IMR-90 (cell line): Measurements from ENCODE around the gene GSG1L. TPM values are rescaled to one million over a fixed set of nuclear protein-coding genes. Genes with fewer than 3 reads are reported as not detected.

Experiments used
- ATAC-seq: fragments of 200-7000 bp; cut with Tn5 transposase; 2 replicates; pipeline ENCODE4 v1.9.1; 2020; ENCODE audit warnings: low read depth, mild to moderate bottlenecking, moderate library complexity
- BruUV-seq: library from RNA; stranded (reverse); fragments of 400-500 nt; replicated peaks from 2 replicates; lab custom pipeline; 2021; lab: Mats Ljungman, UMichigan
- CTCF ChIA-PET: fragments of 300-600 bp; formaldehyde crosslinking; extraction: SDS; loops from one replicate; lab custom pipeline; 2021; ENCODE audit warnings: antibody characterized with exemption; lab: Yijun Ruan, JAX
- POLR2A ChIA-PET: fragments of 300-600 bp; sonication (Branson Sonifier 250); formaldehyde crosslinking; loops from one replicate; lab custom pipeline; 2022; ENCODE audit warnings: antibody characterized with exemption; ENCODE audit not compliant: unreplicated experiment; lab: Charles Lee
- DNase-seq: peaks from one replicate; pipeline ENCODE4 v3.0.0; 2013
- H2AFZ ChIP-seq: replicated peaks from 2 replicates; pipeline ENCODE3; 2013; ENCODE audit warnings: low read length, mild to moderate bottlenecking; ENCODE audit not compliant: poor library complexity
- H2AK5ac ChIP-seq: 2 replicates; pipeline ENCODE4 v1.6.1; 2013; ENCODE audit warnings: low read depth, low read length, inconsistent platforms
- H2AK9ac ChIP-seq: replicated peaks from 2 replicates; pipeline ENCODE3; 2013; ENCODE audit warnings: mild to moderate bottlenecking, low read depth, low read length, moderate library complexity; ENCODE audit not compliant: poor library complexity
- H2BK120ac ChIP-seq: 2 replicates; pipeline ENCODE4 v1.6.1; 2013; ENCODE audit warnings: low read depth, low read length, inconsistent platforms
- H2BK15ac ChIP-seq: 3 replicates; pipeline ENCODE4 v1.6.1; 2013; ENCODE audit warnings: low read depth, low read length, inconsistent platforms
- H2BK20ac ChIP-seq: 2 replicates; pipeline ENCODE4 v1.6.1; 2013; ENCODE audit warnings: low read depth, mild to moderate bottlenecking, inconsistent platforms, low read length, moderate library complexity
- H2BK5ac ChIP-seq: 2 replicates; pipeline ENCODE4 v1.6.1; 2013; ENCODE audit warnings: mild to moderate bottlenecking, low read depth, low read length, inconsistent platforms; ENCODE audit not compliant: poor library complexity, severe bottlenecking
- H3K14ac ChIP-seq: replicated peaks from 2 replicates; pipeline ENCODE4 v1.6.1; 2013; ENCODE audit warnings: low read depth, low read length, inconsistent platforms
- H3K18ac ChIP-seq: 2 replicates; pipeline ENCODE4 v1.6.1; 2013; ENCODE audit warnings: low read depth, low read length, control low read depth
- H3K23ac ChIP-seq: 2 replicates; pipeline ENCODE4 v1.6.1; 2013; ENCODE audit warnings: low read depth, low read length, inconsistent platforms
- H3K27ac ChIP-seq: 2 replicates; pipeline ENCODE4 v1.5.1; 2013; ENCODE audit warnings: mild to moderate bottlenecking, control low read depth, low read length; ENCODE audit not compliant: insufficient read depth
- H3K27me3 ChIP-seq: 2 replicates; pipeline ENCODE4 v1.6.1; 2013; ENCODE audit warnings: low read length; ENCODE audit not compliant: control insufficient read depth, insufficient read depth
- H3K36me3 ChIP-seq: 2 replicates; pipeline ENCODE4 v1.6.1; 2013; ENCODE audit warnings: low read length, mixed read lengths; ENCODE audit not compliant: control insufficient read depth, insufficient read depth
- H3K4ac ChIP-seq: 2 replicates; pipeline ENCODE4 v1.6.1; 2013; ENCODE audit warnings: low read depth, low read length, inconsistent platforms
- H3K4me1 ChIP-seq: 2 replicates; pipeline ENCODE4 v1.6.1; 2013; ENCODE audit warnings: low read length, mixed read lengths; ENCODE audit not compliant: control insufficient read depth, insufficient read depth
- H3K4me2 ChIP-seq: 2 replicates; pipeline ENCODE4 v1.6.1; 2013; ENCODE audit warnings: low read depth, mild to moderate bottlenecking, control low read depth, low read length, moderate library complexity
- H3K4me3 ChIP-seq: 2 replicates; pipeline ENCODE4 v1.5.1; 2013; ENCODE audit warnings: low read depth, mild to moderate bottlenecking, control low read depth, low read length, moderate library complexity; ENCODE audit not compliant: insufficient read depth
- H3K56ac ChIP-seq: 2 replicates; pipeline ENCODE4 v1.6.1; 2013; ENCODE audit warnings: low read length, inconsistent platforms; ENCODE audit not compliant: insufficient read depth; ENCODE audit errors: extremely low read depth
- H3K79me1 ChIP-seq, 2 experiments: 2 replicates each; pipeline ENCODE4 v1.6.1; 2013; ENCODE audit warnings: low read length in 2 of 2, inconsistent platforms in 1 of 2, low read depth in 1 of 2
- H3K9ac ChIP-seq: 2 replicates; pipeline ENCODE4 v1.6.1; 2013; ENCODE audit warnings: low read depth, low read length, control low read depth
- H3K9me1 ChIP-seq: 2 replicates; pipeline ENCODE4 v1.6.1; 2013; ENCODE audit warnings: low read length, inconsistent platforms; ENCODE audit not compliant: insufficient read depth
- H3K9me3 ChIP-seq: 2 replicates; pipeline ENCODE4 v1.6.1; 2013; ENCODE audit warnings: low read length; ENCODE audit not compliant: control insufficient read depth, insufficient read depth
- H4K20me1 ChIP-seq: 2 replicates; pipeline ENCODE4 v1.6.1; 2013; ENCODE audit warnings: low read length, inconsistent platforms; ENCODE audit not compliant: insufficient read depth
- H4K5ac ChIP-seq: 2 replicates; pipeline ENCODE4 v1.6.1; 2013; ENCODE audit warnings: mild to moderate bottlenecking, low read depth, low read length, control low read depth
- H4K8ac ChIP-seq, 2 experiments: 2 replicates each; pipeline ENCODE4 v1.6.1; 2013; ENCODE audit warnings: low read depth in 2 of 2, low read length in 2 of 2, control low read depth in 1 of 2, inconsistent platforms in 1 of 2
- H4K91ac ChIP-seq: 2 replicates; pipeline ENCODE4 v1.6.1; 2013; ENCODE audit warnings: low read depth, low read length, inconsistent platforms; ENCODE audit not compliant: insufficient read depth
- NFE2L2 ChIP-seq: fragments of 150-350 bp; IDR thresholded peaks from 2 replicates; pipeline ENCODE4 v1.6.1; 2016; ENCODE audit warnings: low read depth, mild to moderate bottlenecking, low read length
- WGBS, 2 experiments: methylation state at CpG; one replicate each; pipeline versions ENCODE4 v1.1.5 to v1.1.7; 2013; ENCODE audit warnings: missing lambda C conversion rate in 2 of 2; ENCODE audit not compliant: insufficient read length in 1 of 2; ENCODE audit errors: extremely low coverage in 2 of 2; 5-methylcytosine and 5-hydroxymethylcytosine counted together
- dilution Hi-C: fragments of 300-500 bp; cut with HindIII; formaldehyde crosslinking; loops from one replicate; pipeline ENCODE4 v1.14.3; 2018; ENCODE audit warnings: low sequenced_read_pairs; ENCODE audit not compliant: unreplicated experiment
- in situ Hi-C: fragments of 300-500 bp; cut with MboI; formaldehyde crosslinking; loops from 3 replicates; pipeline ENCODE4 v1.14.3; 2019; ENCODE audit warnings: low sequenced_read_pairs, inconsistent platforms, mixed read lengths
- intact Hi-C: fragments of 100-400 bp; cut with micrococcal nuclease; formaldehyde crosslinking; loops from 2 replicates; pipeline ENCODE4 v1.10.0; 2022
- polyA plus RNA-seq, 3 experiments: library from polyadenylated mRNA; depleted of rRNA; stranded (reverse); fragments of >200 nt; gene quantifications; 2 replicates each; pipeline ENCODE4 v1.2.3, GENCODE V29; 2012; ENCODE audit warnings: low replicate concordance in 1 of 3
- total RNA-seq: library from RNA; depleted of rRNA; stranded (reverse); fragments of >200 nt; gene quantifications from 2 replicates; pipeline ENCODE4 v1.2.3, GENCODE V29; 2012

Gene GSG1L
- total and polyA plus RNA-seq, 2 of the 4 experiments (the other 2 are of a cell fraction) = not detected

DNA sequence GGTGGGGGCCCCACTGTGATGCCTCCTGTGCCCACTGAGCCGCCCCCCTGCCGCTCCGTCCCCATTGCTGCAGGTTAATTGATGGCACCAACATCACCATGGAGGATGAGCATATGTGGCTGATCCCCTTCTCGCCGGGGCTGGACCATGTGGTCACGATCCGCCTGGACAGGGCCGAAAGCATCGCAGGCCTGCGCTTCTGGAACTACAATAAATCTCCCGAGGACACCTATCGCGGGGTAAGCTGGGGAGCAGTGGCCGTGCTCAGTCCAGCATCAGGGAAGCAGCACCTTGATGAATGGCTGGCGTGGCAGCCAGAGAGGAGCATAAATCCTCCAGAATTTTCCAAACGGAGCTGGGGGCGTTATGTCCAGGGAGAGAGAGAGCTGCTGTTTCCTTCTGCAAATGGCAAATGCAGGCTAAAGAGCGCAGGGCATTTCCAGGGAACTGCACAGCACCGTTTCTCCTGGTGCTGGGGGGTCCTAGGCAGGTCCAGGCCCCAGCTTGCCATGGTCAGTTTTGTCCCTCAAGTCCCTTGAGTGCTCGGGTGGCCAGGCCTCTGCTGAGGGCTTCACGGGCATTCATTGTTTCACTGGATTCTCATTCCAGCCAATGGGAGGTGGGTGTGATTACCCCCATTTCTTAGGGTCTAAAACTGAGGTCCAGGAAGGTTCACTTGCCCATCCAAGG is 297.1 kb downstream of the GSG1L start:
- ChIA-PET POLR2A (no interaction called here), CTCF (no interaction called here)
- Histone ChIP-seq H4K20me1 (no peaks in the 10 kb centered on the region), H2BK20ac (no peak overlapping the region), H2BK120ac (no peak overlapping the region), H3K56ac (no peak overlapping the region), H3K14ac (no peak overlapping the region), H3K4me3 (no peak overlapping the region), H2AK5ac (no peak overlapping the region), H2AK9ac (no peak overlapping the region), H3K4ac (no peak overlapping the region), H3K23ac (no peak overlapping the region), H3K27me3 (no peaks in the 10 kb centered on the region), H3K36me3 (peaks cover 28% of the 10 kb centered on the region; the same call in 1 of the 2 replicates), H4K5ac (no peak overlapping the region), H4K91ac (no peak overlapping the region), H2BK15ac (no peak overlapping the region), H3K4me1 (peaks cover 2% of the 10 kb centered on the region; the same call in 1 of the 2 replicates), H3K27ac (no peak overlapping the region), H3K79me1 (no peaks in the 10 kb centered on the region), H2BK5ac (no peak overlapping the region), H3K18ac (no peak overlapping the region), H3K4me2 (no peak overlapping the region), H3K9me1 (peaks cover 5% of the 10 kb centered on the region; the same call in 1 of the 2 replicates), H2AFZ (no peak overlapping the region), H3K9ac (no peak overlapping the region), H3K9me3 (peaks cover 5% of the 10 kb centered on the region), H4K8ac (no peak overlapping the region)
- in situ Hi-C loops (no loop called here), dilution Hi-C loops (no loop called here), intact Hi-C loops (no loop called here)
- 95% methylated on average over 8 of the region's 21 CpGs; no CpG with 5 or more reads in 1 of the 2 experiments for WGBS, 2 experiments
- no peak for TF ChIP-seq NFE2L2
- BruUV-seq = no TSS peak
- no peak for ATAC-seq
- no peak for DNase-seq
